ENCODE results near the gene SCAMP2.
"Not testable (repeated sequence)": the region's sequence is repeated elsewhere in the genome, so short reads cannot be mapped to it uniquely, and the experiment has no call there.

The SCAMP2 gene

GRCh38 chr15:74873036-74873755, at the start of gene SCAMP2:
Gene SCAMP2 (minus strand): TSS chr15:74873365. CDS start chr15:74873255, 110 bp downstream.
- Histone ChIP-seq H2AFZ (ENCODE audit: low read depth, low read length) (peak within 1 kb of the TSS; percentile 24; the same call in 1 of the 2 replicates), H3K79me2 (ENCODE audit: low read length) (peaks cover 42% of the 10 kb centered on the region), H3K4me2 (ENCODE audit: low read length) (peak within 1 kb of the TSS; percentile 94), H3K36me3 (replicated peaks; ENCODE audit: low read depth, low read length) (peaks cover 22% of the 10 kb centered on the region), H3K27ac (ENCODE audit: low read length) (peak within 1 kb of the TSS; percentile 91), H3K9ac (ENCODE audit: low read length) (peak within 1 kb of the TSS; percentile 93), H4K20me1 (ENCODE audit: insufficient read depth, low read length) (no peaks in the 10 kb centered on the region; the same call in 1 of the 2 replicates), H3K4me3 (ENCODE audit: low read length) (peak within 1 kb of the TSS; percentile 92), H3K9me3 (ENCODE audit: insufficient read depth, low read length) (peaks cover 3% of the 10 kb centered on the region; the same call in 1 of the 2 replicates), H3K4me1 (ENCODE audit: low read length) (peaks cover 41% of the 10 kb centered on the region), H3K27me3 (ENCODE audit: low read depth, low read length) (no peaks in the 10 kb centered on the region)
- no peak for TF ChIP-seq EZH2phosphoT487 (IDR thresholded peaks at IDR 0.05; ENCODE audit: low read depth)
- no peak for TF ChIP-seq CTCF (IDR thresholded peaks at IDR 0.05; ENCODE audit: low read depth, low read length)

- Histone ChIP-seq H3K4me2 (ENCODE audit: low read length) (no peak overlapping the region), H2AFZ (ENCODE audit: low read depth, low read length) (no peak overlapping the region), H4K20me1 (ENCODE audit: insufficient read depth, low read length) (no peaks in the 10 kb centered on the region; the same call in 1 of the 2 replicates), H3K9me3 (ENCODE audit: insufficient read depth, low read length) (no peaks in the 10 kb centered on the region), H3K4me1 (ENCODE audit: low read length) (peaks cover 14% of the 10 kb centered on the region), H3K27me3 (ENCODE audit: low read depth, low read length) (no peaks in the 10 kb centered on the region), H3K79me2 (ENCODE audit: low read length) (peaks cover 13% of the 10 kb centered on the region), H3K9ac (ENCODE audit: low read length) (no peak overlapping the region), H3K36me3 (replicated peaks; ENCODE audit: low read depth, low read length) (peaks cover 66% of the 10 kb centered on the region), H3K27ac (ENCODE audit: low read length) (no peak overlapping the region), H3K4me3 (ENCODE audit: low read length) (no peak overlapping the region)
- no peak for TF ChIP-seq CTCF (IDR thresholded peaks at IDR 0.05; ENCODE audit: low read depth, low read length)
- no peak for TF ChIP-seq EZH2phosphoT487 (IDR thresholded peaks at IDR 0.05; ENCODE audit: low read depth)
Observed at GRCh38 chr15:74920456-74920855, 47.3 kb upstream of the SCAMP2 start.

- H2AFZ ChIP-seq (ENCODE audit: low read depth, low read length): no peak overlapping the region
- TF ChIP-seq CTCF (IDR thresholded peaks at IDR 0.05; ENCODE audit: low read depth, low read length) (no peak), EZH2phosphoT487 (IDR thresholded peaks at IDR 0.05; ENCODE audit: low read depth) (no peak)
- no peak overlapping the region for H3K4me3 ChIP-seq (ENCODE audit: low read length)
- peaks cover 14% of the 10 kb centered on the region for H3K4me1 ChIP-seq (ENCODE audit: low read length)
- no peak overlapping the region for H3K27ac ChIP-seq (ENCODE audit: low read length)
- H3K27me3 ChIP-seq (ENCODE audit: low read depth, low read length): no peaks in the 10 kb centered on the region
- H3K9me3 ChIP-seq (ENCODE audit: insufficient read depth, low read length): no peaks in the 10 kb centered on the region
- H3K4me2 ChIP-seq (ENCODE audit: low read length): no peak overlapping the region
- no peaks in the 10 kb centered on the region; the same call in 1 of the 2 replicates for H4K20me1 ChIP-seq (ENCODE audit: insufficient read depth, low read length)
- no peak overlapping the region for H3K9ac ChIP-seq (ENCODE audit: low read length)
- H3K36me3 ChIP-seq (replicated peaks; ENCODE audit: low read depth, low read length): peaks cover 63% of the 10 kb centered on the region
- 0 out of 2 replicates have a peak, but pooled peaks cover 3% of the 10 kb centered on the region for H3K79me2 ChIP-seq (ENCODE audit: low read length)
Observed at GRCh38 chr15:74917676-74918075, 44.5 kb upstream of the SCAMP2 start.

- H3K36me3 ChIP-seq (replicated peaks; ENCODE audit: low read depth, low read length): peaks cover 53% of the 10 kb centered on the region
Observed at GRCh38 chr15:74913799-74914198, 40.6 kb upstream of the SCAMP2 start.

More at GRCh38 chr15:74913799-74914198, 40.6 kb upstream of the SCAMP2 start:
- not testable (repeated sequence) for H3K4me2 ChIP-seq (ENCODE audit: low read length); H3K4me3 ChIP-seq (ENCODE audit: low read length); H4K20me1 ChIP-seq (ENCODE audit: insufficient read depth, low read length); H3K4me1 ChIP-seq (ENCODE audit: low read length); H3K79me2 ChIP-seq (ENCODE audit: low read length); H3K27me3 ChIP-seq (ENCODE audit: low read depth, low read length); H3K9me3 ChIP-seq (ENCODE audit: insufficient read depth, low read length); H2AFZ ChIP-seq (ENCODE audit: low read depth, low read length); H3K9ac ChIP-seq (ENCODE audit: low read length); H3K27ac ChIP-seq (ENCODE audit: low read length)
